GM12801 (cell line): Measurements from ENCODE around the gene LCE3B.

Experiments
- TF ChIP-seq, protein P1 (sequence below): IDR thresholded peaks from one replicate; pipeline ENCODE4 v1.5.1; 2011; ENCODE audit warnings: control low read depth; ENCODE audit not compliant: insufficient read length; ENCODE audit errors: extremely low read depth

The LCE3B gene, protein sequence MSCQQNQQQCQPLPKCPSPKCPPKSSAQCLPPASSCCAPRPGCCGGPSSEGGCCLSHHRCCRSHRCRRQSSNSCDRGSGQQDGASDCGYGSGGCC

DNA sequence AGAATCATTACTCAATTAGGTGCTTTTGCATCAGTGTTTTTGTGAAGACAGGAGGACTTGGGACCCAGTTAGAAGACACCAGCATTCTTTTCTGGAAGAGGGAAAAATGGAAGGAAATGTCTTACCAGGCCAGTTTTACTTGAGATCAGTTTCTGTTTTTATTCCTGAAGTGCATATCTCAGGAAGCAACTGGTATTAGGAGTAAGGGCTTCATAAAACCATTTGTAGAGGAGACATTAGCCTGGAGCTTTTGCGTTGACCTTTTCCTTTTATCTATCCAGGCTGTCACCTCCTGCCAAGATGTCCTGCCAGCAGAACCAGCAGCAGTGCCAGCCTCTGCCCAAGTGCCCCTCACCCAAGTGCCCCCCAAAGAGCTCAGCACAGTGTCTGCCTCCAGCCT is at the start of gene LCE3B:
LCE3B (plus strand) TSS at position 301 of the 400 bp plus-strand sequence; CDS start at position 301, 0 bp downstream.
- TF ChIP-seq, protein P1, sequence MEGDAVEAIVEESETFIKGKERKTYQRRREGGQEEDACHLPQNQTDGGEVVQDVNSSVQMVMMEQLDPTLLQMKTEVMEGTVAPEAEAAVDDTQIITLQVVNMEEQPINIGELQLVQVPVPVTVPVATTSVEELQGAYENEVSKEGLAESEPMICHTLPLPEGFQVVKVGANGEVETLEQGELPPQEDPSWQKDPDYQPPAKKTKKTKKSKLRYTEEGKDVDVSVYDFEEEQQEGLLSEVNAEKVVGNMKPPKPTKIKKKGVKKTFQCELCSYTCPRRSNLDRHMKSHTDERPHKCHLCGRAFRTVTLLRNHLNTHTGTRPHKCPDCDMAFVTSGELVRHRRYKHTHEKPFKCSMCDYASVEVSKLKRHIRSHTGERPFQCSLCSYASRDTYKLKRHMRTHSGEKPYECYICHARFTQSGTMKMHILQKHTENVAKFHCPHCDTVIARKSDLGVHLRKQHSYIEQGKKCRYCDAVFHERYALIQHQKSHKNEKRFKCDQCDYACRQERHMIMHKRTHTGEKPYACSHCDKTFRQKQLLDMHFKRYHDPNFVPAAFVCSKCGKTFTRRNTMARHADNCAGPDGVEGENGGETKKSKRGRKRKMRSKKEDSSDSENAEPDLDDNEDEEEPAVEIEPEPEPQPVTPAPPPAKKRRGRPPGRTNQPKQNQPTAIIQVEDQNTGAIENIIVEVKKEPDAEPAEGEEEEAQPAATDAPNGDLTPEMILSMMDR, result no peak

DNA sequence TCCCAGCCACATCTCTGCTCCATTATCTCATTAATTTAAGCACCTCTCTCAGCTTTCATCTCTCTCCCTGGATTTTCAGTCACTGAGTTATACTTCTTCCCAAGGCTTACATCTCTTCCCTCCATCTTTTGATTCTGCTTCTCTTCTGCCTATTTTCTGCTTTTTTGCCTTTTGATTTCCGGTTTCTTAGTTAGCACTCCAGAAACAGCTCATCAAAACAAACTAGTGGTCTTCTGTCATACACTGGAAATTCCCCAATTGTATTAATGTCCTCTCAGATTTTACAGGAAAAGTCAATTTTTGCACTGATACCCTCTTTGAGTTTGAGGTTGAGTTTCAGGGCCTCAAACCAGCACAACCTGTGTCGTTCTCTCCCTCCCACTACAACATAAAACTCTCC is 48.5 kb upstream of the LCE3B start:
- TF ChIP-seq, protein P1, result no peak

DNA sequence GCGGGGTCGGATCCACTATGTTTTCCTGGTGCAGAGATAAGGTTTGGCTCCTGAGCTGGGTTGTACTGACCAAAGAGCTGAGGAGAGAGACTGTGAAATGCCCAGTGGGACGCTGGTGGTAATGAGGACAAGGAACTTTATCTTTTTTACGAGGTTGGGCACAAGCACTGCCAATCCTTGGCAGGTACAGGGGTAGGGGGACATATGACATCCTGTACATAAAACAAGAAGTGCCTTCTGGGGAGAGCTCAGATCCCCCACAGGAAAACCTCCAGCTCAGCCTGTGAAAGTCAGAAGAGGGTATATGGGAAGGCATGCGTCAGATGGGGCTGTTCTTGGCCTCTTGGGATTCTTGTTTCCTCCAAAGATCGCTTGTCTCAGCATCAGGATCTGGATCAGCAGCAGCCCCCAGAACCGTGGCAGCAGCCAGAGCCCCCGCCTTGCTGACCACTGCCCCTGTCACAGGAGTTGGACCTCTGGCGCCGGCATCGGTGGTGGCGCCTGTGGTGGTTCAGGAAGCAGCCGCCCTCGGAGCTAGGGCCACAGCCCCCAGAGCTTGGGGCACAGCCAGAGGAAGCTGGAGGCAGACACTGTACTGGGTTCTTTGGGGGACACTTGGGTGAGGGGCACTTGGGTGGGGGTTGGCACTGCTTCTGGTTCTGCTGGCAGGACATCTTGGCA is 47.9 kb upstream of the LCE3B start:
- TF ChIP-seq, protein P1, result no peak

DNA sequence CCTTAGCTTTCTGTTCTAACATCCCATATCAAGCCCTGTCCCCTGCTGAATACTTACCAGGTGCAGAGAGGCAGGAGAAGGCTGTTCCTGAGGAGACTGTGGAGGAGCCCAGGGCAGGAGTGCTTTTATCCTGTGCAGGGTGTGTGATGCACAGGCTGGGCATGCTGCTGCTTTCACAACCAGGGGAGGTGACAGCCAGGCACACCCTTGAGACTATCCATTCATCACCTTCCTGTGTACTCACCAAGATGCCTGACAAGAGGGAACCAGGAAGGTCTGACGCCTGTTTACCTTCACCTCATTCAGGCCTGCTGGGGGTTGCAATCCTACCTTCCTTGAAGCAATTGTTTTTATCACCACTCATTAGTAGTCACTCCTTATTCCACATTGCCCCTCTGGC is 46.9 kb upstream of the LCE3B start, which contains the start of gene LCE3E:
LCE3E (minus strand) TSS at position 100 of the 400 bp plus-strand sequence. CDS start 572 bp downstream, outside the sequence.
- TF ChIP-seq, protein P1, result no peak

DNA sequence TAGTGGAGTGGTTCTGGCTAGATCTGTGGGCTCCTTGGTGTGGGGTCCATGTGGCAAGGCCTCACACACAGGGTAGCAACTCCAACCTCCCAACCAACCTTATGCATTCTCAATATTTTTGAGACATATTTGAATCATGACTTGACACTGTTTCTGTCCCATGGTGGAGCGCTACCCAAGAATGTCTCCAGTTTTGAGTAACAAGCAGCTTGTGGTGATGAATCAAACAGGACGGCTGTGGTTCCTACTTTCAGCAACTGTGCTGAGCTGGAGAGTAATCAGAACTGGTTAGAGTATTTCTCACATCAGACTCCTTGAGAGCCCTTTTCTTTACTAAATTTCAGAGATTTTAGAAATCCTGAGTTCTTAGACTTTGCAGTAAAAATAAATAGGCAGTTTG is 36.4 kb upstream of the LCE3B start:
- TF ChIP-seq, protein P1, result no peak

DNA sequence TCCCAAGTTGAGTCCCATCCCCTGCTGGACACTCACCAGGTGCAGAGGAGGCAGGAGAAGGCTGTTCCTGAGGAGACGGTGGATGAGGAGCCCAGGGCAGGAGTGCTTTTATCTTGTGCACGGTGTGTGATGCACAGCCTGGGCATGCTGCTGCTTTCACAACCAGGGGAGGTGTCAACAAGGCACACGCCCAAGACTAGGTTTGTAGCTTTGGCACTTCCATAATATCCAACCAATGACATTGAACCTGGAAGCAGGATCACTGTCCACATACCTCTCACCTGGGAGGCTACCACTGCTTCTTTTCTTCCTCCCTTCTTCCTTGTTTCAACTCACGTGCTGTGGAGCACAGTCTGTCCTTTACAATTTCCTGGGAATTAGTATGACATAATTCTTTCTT is 33.2 kb upstream of the LCE3B start, which contains the start of gene LCE3D:
LCE3D (minus strand) TSS at position 84 of the 400 bp plus-strand sequence. CDS start 580 bp downstream, outside the sequence.
- TF ChIP-seq, protein P1, result no peak

DNA sequence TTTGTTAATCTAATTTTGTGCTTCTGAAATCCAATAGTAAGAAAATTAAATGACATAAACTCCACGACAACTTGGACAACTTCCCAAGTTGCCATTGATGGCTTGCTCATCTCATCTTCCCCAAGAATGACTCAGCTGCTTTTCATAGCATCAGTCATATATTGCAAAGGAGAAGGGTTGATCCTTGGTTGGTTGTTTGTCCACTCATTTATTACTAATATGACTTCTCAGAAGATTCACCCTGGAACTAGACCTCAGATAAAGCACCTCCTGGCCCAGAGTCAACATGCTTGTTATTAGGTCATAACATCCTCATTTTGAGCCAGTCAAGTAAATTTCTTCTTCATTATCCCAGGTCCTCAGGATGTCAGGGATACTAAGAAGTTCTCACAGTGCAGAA is 31.0 kb upstream of the LCE3B start:
- TF ChIP-seq, protein P1, result no peak
